Cardiac fibroblast (primary cell): ENCODE results near the gene MYL3.

ENCODE experiments used
- DNase-seq, 2 donors: peaks; one replicate each; pipeline versions ENCODE4 v3.0.0 to v3.0.0-alpha.2; 2010; ENCODE audit warnings: low read depth in 2 of 2
- H3K4me3 ChIP-seq, 2 donors: replicated peaks in 1 of 2; 1 replicate in 1 of 2; 2 replicates in 1 of 2; pipeline ENCODE4 v1.5.1; 2011; ENCODE audit warnings: low read depth in 2 of 2, low read length in 2 of 2, mild to moderate bottlenecking in 2 of 2, moderate library complexity in 1 of 2
- TF ChIP-seq, protein P1 (sequence below): IDR thresholded peaks from one replicate; pipeline ENCODE4 v1.5.1; 2011; ENCODE audit warnings: low read depth, mild to moderate bottlenecking, low read length, inconsistent platforms

Gene MYL3

DNA sequence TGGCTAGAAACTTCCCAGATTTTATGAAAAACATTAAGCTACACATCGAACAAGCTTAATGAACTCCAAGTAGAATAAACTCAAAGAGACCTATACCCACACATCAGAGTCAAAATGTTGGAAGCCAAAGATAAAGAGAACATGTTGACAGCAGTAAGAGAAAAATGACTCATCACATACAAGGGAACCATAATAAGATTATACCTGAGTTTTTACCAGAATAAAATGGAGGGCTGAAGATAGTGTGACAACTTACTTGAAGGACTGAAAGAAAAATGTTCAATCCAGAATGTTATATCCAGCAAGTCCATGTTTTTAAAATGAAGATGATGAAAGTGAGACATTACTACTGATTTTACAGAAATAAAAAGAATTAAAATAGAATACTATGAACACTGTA is 22.8 kb downstream of the MYL3 start:
- H3K4me3 ChIP-seq: no peak overlapping the region
- no peak for DNase-seq
- TF ChIP-seq, protein P1, sequence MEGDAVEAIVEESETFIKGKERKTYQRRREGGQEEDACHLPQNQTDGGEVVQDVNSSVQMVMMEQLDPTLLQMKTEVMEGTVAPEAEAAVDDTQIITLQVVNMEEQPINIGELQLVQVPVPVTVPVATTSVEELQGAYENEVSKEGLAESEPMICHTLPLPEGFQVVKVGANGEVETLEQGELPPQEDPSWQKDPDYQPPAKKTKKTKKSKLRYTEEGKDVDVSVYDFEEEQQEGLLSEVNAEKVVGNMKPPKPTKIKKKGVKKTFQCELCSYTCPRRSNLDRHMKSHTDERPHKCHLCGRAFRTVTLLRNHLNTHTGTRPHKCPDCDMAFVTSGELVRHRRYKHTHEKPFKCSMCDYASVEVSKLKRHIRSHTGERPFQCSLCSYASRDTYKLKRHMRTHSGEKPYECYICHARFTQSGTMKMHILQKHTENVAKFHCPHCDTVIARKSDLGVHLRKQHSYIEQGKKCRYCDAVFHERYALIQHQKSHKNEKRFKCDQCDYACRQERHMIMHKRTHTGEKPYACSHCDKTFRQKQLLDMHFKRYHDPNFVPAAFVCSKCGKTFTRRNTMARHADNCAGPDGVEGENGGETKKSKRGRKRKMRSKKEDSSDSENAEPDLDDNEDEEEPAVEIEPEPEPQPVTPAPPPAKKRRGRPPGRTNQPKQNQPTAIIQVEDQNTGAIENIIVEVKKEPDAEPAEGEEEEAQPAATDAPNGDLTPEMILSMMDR: no peak

- no peak for DNase-seq
- no peak overlapping the region for H3K4me3 ChIP-seq
- TF ChIP-seq, protein P1: no peak
Measured at GRCh38 chr3:46838301-46838700, 24.9 kb downstream of the MYL3 start.

GRCh38 chr3:46835491-46835890 is 27.8 kb downstream of the MYL3 start:
- TF ChIP-seq, protein P1: no peak
- no peak for DNase-seq
- no peak overlapping the region for H3K4me3 ChIP-seq

GRCh38 chr3:46835054-46835453 is 28.2 kb downstream of the MYL3 start:
- TF ChIP-seq, protein P1: no peak
- H3K4me3 ChIP-seq: no peak overlapping the region

GRCh38 chr3:46833346-46834300 is 29.6 kb downstream of the MYL3 start:
- H3K4me3 ChIP-seq: no peak overlapping the region
- DNase-seq: no peak
- TF ChIP-seq, protein P1: no peak

More at GRCh38 chr3:46835054-46835453, 28.2 kb downstream of the MYL3 start:
- no peak for DNase-seq

GRCh38 chr3:46831841-46832240 is 31.4 kb downstream of the MYL3 start:
- no peak for DNase-seq
- H3K4me3 ChIP-seq: no peak overlapping the region
- TF ChIP-seq, protein P1: no peak
